ENCODE data around the gene FAM193A.

- no peak for TF ChIP-seq CTCF (IDR thresholded peaks at IDR 0.05)
- TF ChIP-seq ZFX (IDR thresholded peaks at IDR 0.05; ENCODE audit: borderline replicate concordance): no peak
Measured at GRCh38 chr4:2716236-2716635, 179.8 kb downstream of the FAM193A start.
